Sigmoid colon (tissue), 7 donors: ENCODE results near the gene CYP4F12. TPM values are rescaled to one million over a fixed set of nuclear protein-coding genes. Genes with fewer than 3 reads are reported as not detected.
A peak's percentile ranks its signal among the peaks of the same experiment; 100 is the strongest.

Experiments
- DNase-seq: peaks from one replicate; pipeline ENCODE4 v3.0.0-alpha.2; 2019
- H3K27ac ChIP-seq, 4 donors: fragments of 200-600 bp; sonication (generic); one replicate each; pipeline ENCODE4 v1.5.1; 2016 to 2019; ENCODE audit warnings: mild to moderate bottlenecking in 1 of 4
- H3K27me3 ChIP-seq, 3 donors: fragments of 200-600 bp; sonication (generic); one replicate each; pipeline ENCODE4 v1.5.1; 2019; ENCODE audit warnings: mild to moderate bottlenecking in 1 of 3
- H3K36me3 ChIP-seq, 4 donors: fragments of 200-600 bp; sonication (generic); one replicate each; pipeline ENCODE4 v1.5.1; 2016 to 2019
- H3K4me1 ChIP-seq, 4 donors: fragments of 200-600 bp; sonication (generic); one replicate each; pipeline ENCODE4 v1.5.1; 2017 to 2019
- H3K4me3 ChIP-seq, 4 donors: fragments of 200-600 bp; sonication (generic); one replicate each; pipeline ENCODE4 v1.5.1; 2017 to 2019; ENCODE audit warnings: mild to moderate bottlenecking in 2 of 4, moderate library complexity in 1 of 4
- H3K9me3 ChIP-seq, 4 donors: fragments of 200-600 bp in 3 of 4; sonication (generic) in 3 of 4; one replicate each; pipeline versions ENCODE4 v1.5.1 to v1.6.1; 2013 to 2019
- EP300 ChIP-seq, 4 donors: sonication (generic); formaldehyde crosslinking; IDR thresholded peaks; one replicate each; pipeline ENCODE4 v1.6.1; 2017; ENCODE audit warnings: antibody characterized with exemption in 4 of 4
- POLR2A ChIP-seq, 2 donors: fragments of 450-650 bp; IDR thresholded peaks; one replicate each; pipeline ENCODE4 v1.6.1; 2016; ENCODE audit warnings: antibody characterized with exemption in 2 of 2, mild to moderate bottlenecking in 2 of 2, moderate library complexity in 2 of 2
- POLR2AphosphoS5 ChIP-seq, 4 donors: sonication (generic); formaldehyde crosslinking; IDR thresholded peaks; one replicate each; pipeline ENCODE4 v1.6.1; 2017; ENCODE audit warnings: antibody characterized with exemption in 4 of 4
- WGBS, 2 donors: extraction: QIAGEN DNeasy Blood & Tissue Kit; methylation state at CpG; one replicate each; pipeline ENCODE4 v1.1.7; 2013; 5-methylcytosine and 5-hydroxymethylcytosine counted together
- intact Hi-C: fragments of 100-400 bp; cut with DNase I; formaldehyde crosslinking; loops from one replicate; pipeline ENCODE4 v1.15.1; 2023
- polyA plus RNA-seq, 3 donors: library from polyadenylated mRNA; stranded (reverse); fragments of 200-250 nt; gene quantifications; one replicate each; pipeline ENCODE4 v1.2.3, GENCODE V29; 2013
- total RNA-seq, 4 donors: library from RNA; depleted of rRNA; stranded (reverse); fragments of >200 nt; gene quantifications; one replicate each; pipeline ENCODE4 v1.1.0, GENCODE V29; 2016
- TF ChIP-seq, protein P1 (sequence below), 4 experiments: fragments of 450-650 bp in 3 of 4; fragments of 200-600 bp in 1 of 4; IDR thresholded peaks; one replicate each; pipeline ENCODE4 v1.5.1; 2016 to 2019; ENCODE audit warnings: antibody characterized with exemption in 4 of 4, mild to moderate bottlenecking in 3 of 4, moderate library complexity in 2 of 4
- donor health status: healthy with polysubstance abuse.
- donor health status: Bipolar disorder and iron deficiency.
- donor health status: healthy.

CYP4F12 gene, protein sequence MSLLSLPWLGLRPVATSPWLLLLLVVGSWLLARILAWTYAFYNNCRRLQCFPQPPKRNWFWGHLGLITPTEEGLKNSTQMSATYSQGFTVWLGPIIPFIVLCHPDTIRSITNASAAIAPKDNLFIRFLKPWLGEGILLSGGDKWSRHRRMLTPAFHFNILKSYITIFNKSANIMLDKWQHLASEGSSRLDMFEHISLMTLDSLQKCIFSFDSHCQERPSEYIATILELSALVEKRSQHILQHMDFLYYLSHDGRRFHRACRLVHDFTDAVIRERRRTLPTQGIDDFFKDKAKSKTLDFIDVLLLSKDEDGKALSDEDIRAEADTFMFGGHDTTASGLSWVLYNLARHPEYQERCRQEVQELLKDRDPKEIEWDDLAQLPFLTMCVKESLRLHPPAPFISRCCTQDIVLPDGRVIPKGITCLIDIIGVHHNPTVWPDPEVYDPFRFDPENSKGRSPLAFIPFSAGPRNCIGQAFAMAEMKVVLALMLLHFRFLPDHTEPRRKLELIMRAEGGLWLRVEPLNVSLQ
- total RNA-seq (10 to 100 TPM; 10.5 to 18.8 (median 13.7) TPM), polyA plus RNA-seq (10 to 100 TPM in 1 of 3 donors, 1 to 10 TPM in 2; 6.0 to 47.1 (median 6.7) TPM)

DNA sequence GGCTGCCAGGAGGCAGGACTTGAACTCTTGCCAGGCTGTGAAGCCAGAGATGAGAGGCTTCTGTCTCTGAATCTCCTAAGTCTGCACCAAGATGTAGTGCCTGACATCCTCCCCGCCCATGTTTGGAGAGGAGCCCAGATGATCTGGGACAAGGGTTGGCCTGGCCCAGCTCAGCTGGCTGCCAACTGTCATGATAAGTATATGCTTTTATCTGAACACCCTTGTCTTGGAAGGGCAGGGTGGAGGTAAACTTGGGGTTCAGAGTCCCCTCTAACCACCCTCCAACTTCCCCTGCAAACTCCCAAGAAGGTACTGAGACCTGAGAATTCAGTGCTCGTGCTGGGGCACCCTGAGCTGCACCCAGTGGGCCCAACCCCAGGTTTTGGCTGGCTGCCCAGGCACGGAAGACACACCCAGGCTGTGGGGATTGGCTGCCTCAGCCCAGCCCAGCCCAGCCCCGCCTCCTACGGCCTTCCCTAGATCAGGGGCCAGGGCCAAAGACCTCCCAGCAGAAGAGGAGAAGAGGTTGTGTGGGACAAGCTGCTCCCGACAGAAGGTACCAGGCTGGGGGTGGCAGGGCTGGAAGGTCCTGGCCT is at the start of gene CYP4F12:
Gene CYP4F12 (plus strand): TSS at position 508 of the 596 bp plus-strand sequence. CDS start 443 bp downstream, outside the sequence.
- WGBS, 2 donors = 9 to 34% methylated on average over 6 of the region's 6 CpGs
- peak in 1 of 2 donors; percentile 24 for TF ChIP-seq POLR2A (IDR thresholded peaks at IDR 0.05)
- TF ChIP-seq POLR2AphosphoS5 (IDR thresholded peaks at IDR 0.05) = peak in 3 of 4 donors; percentile 42 to 78 (median 75)
- TF ChIP-seq, protein P1, sequence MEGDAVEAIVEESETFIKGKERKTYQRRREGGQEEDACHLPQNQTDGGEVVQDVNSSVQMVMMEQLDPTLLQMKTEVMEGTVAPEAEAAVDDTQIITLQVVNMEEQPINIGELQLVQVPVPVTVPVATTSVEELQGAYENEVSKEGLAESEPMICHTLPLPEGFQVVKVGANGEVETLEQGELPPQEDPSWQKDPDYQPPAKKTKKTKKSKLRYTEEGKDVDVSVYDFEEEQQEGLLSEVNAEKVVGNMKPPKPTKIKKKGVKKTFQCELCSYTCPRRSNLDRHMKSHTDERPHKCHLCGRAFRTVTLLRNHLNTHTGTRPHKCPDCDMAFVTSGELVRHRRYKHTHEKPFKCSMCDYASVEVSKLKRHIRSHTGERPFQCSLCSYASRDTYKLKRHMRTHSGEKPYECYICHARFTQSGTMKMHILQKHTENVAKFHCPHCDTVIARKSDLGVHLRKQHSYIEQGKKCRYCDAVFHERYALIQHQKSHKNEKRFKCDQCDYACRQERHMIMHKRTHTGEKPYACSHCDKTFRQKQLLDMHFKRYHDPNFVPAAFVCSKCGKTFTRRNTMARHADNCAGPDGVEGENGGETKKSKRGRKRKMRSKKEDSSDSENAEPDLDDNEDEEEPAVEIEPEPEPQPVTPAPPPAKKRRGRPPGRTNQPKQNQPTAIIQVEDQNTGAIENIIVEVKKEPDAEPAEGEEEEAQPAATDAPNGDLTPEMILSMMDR (IDR thresholded peaks at IDR 0.05) = no peak
- no peak for TF ChIP-seq EP300 (IDR thresholded peaks at IDR 0.05)
- H3K4me3 ChIP-seq = peak within 1 kb of the TSS in 2 of 4 donors; percentile 20 to 28

DNA sequence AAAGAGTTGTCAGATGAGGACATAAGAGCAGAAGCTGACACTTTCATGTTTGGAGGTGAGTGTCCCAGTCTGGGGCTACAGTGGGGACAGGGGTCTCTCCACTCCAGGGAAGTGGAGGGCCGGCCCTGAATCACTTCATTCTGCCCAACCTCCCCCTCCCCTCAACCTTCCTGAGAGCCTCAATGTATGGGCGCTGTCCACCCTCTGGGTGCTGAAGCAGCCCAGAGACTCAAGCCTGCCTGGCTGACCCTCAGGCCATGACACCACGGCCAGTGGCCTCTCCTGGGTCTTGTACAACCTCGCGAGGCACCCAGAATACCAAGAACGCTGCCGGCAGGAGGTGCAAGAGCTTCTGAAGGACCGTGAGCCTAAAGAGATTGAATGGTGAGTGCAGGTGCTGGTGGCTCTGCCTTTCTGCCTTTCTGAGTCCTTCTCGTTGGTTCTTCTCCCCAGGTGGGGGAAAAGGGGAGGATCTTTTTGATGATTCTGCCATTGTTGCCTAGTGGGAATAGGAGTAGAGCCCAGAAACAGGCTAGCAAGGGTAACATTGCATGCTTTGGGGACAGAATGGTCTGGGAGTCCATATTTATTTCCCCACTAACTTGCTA is 49.1 kb upstream of the CYP4F12 start:
- 10 to 22% methylated on average over 9 of the region's 9 CpGs for WGBS, 2 donors
- TF ChIP-seq POLR2AphosphoS5 (IDR thresholded peaks at IDR 0.05) (no peak), POLR2A (IDR thresholded peaks at IDR 0.05) (no peak), EP300 (IDR thresholded peaks at IDR 0.05) (no peak)
- TF ChIP-seq, protein P1 (IDR thresholded peaks at IDR 0.05) = no peak
- no peak for DNase-seq
- Histone ChIP-seq H3K4me3 (no peak overlapping the region), H3K27me3 (peaks cover 0 to 35% (median 4%) of the 10 kb centered on the region in 3 donors), H3K36me3 (no peaks in the 10 kb centered on the region), H3K27ac (no peak overlapping the region), H3K9me3 (no peaks in the 10 kb centered on the region), H3K4me1 (peaks cover 0 to 1% (median 0%) of the 10 kb centered on the region in 4 donors)
- intact Hi-C loops = no loop called here

More for the DNA sequence above, at the start of gene CYP4F12:
- peak; percentile 97 for DNase-seq
- peak within 1 kb of the TSS; percentile 61 to 76 (median 72) for H3K27ac ChIP-seq
- H3K36me3 ChIP-seq = no peaks in the 10 kb centered on the region
- intact Hi-C loops = loop anchor here (2.0 to 5.0 kb wide), 2 partner anchors 110 to 164 kb away; no protein-coding TSS in a partner anchor
- H3K27me3 ChIP-seq = no peaks in the 10 kb centered on the region
- no peaks in the 10 kb centered on the region for H3K9me3 ChIP-seq
- H3K4me1 ChIP-seq = peaks cover 0 to 21% (median 17%) of the 10 kb centered on the region in 4 donors

DNA sequence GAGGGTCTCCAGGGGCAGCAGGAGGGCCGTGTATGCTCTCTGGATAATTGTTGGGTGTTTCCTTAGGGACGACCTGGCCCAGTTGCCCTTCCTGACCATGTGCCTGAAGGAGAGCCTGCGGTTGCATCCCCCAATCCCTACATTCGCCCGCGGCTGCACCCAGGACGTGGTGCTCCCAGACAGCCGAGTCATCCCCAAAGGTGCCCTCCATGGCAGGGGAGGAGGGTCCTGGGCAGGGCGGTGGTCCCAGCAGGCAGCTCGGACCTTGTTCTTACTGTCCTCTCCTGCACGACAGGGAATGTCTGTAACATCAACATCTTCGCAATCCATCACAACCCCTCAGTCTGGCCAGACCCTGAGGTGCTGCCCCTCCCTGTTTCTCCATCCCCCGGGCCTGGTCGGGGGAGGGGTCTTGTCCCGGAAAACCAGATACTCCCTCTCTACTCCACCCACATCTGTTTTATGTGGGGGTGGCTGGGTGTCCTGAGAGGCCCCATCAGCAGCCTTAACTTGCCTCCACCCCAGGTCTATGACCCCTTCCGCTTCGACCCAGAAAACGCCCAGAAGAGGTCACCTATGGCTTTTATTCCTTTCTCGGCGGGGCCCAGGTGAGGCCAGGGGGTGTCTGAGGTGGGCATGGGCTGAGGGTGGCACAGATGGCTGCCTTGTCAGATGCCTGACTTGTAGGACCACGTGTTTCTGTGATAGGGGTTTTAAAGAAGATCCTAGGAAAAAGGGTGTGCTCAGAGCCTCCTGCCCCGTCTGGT is 44.5 kb upstream of the CYP4F12 start:
- Histone ChIP-seq H3K36me3 (no peaks in the 10 kb centered on the region), H3K4me3 (no peak overlapping the region), H3K27ac (no peak overlapping the region), H3K4me1 (peaks cover 0 to 5% (median 2%) of the 10 kb centered on the region in 4 donors), H3K9me3 (no peaks in the 10 kb centered on the region), H3K27me3 (peaks cover 0 to 34% (median 7%) of the 10 kb centered on the region in 3 donors)
- intact Hi-C loops = loop anchor here (1.0 to 5.0 kb wide), 4 partner anchors 182 to 554 kb away; no protein-coding TSS in a partner anchor
- TF ChIP-seq POLR2A (IDR thresholded peaks at IDR 0.05) (no peak), EP300 (IDR thresholded peaks at IDR 0.05) (no peak), POLR2AphosphoS5 (IDR thresholded peaks at IDR 0.05) (no peak)
- TF ChIP-seq, protein P1 (IDR thresholded peaks at IDR 0.05) = no peak
- DNase-seq = no peak
- WGBS, 2 donors = 55 to 66% methylated on average over 22 of the region's 22 CpGs
